GM19463 (cell line): Measurements from ENCODE around the gene LRRC14B.

Experiments
- ATAC-seq: cut with Tn5 transposase; IDR thresholded peaks from one replicate; pipeline ENCODE4 v1.9.1; 2021; ENCODE audit warnings: mild to moderate bottlenecking, moderate library complexity; ENCODE audit not compliant: unreplicated experiment

Gene LRRC14B

DNA sequence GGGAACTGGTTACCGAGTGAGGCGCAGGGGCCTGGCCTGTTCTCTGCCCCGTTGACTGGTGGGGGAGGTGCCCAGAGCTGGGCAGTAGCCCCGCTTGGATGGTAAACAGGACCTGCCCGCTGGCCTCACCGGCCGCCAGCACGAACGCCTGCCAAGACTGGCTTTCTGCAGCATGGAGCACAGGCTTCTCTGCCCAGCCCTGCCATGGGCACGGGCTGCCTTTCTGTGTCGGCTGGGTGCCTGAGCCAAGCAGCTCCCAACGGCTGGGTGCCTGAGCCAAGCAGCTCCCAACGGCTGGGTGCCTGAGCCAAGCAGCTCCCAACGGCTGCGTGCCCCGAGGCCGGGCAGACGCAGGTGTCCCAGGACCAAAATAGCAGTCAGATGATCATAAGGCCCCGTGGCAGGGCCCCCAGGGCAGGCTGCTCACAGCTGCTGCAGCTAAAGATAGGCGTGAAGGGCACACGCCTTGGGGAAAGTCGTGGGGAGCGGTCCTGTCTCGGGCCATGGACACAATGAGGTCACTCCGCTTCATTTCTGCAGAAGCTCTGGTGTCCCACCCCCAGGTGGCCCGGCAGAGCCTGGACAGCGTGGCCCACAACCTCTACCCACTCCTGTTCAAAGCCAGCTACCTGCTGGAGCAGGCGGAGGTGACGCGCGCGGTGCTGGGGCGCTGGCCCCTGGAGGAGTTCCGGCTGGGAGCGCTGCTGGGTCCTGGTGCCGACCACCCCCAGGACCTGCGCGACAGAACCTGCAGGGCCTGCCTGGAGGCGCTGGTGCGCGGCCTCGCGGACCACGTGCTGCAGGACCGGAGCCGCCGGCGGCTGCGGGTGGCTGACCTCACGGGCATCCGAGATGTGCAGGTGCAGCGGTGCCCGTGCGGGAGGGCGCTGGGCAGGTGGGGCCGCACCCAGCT lies at the start of gene LRRC14B:
Gene LRRC14B (plus strand): TSS at position 460 of the 913 bp plus-strand sequence. CDS start 44 bp downstream, at position 504.
- ATAC-seq = peak; percentile 39

DNA sequence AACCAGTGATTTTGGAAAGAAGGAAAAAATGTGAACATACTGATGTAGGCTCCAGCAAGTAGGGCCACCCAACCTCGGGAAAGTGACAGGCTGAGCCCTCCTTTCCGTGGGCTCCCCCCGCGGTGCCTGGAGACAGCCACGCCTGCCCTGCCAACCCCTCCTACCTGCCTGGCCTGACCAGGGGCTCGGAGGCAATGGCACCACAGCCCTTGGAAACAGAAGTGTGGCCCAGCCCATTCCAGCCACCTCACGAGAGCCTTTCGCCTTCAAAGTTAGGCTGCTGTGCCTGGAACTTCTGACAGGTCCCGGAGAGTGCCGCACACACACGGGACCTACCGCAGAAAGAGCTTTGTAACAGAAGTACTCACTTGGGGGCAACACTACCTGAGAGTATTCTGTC lies 49.5 kb upstream of the LRRC14B start:
- ATAC-seq = no peak

DNA sequence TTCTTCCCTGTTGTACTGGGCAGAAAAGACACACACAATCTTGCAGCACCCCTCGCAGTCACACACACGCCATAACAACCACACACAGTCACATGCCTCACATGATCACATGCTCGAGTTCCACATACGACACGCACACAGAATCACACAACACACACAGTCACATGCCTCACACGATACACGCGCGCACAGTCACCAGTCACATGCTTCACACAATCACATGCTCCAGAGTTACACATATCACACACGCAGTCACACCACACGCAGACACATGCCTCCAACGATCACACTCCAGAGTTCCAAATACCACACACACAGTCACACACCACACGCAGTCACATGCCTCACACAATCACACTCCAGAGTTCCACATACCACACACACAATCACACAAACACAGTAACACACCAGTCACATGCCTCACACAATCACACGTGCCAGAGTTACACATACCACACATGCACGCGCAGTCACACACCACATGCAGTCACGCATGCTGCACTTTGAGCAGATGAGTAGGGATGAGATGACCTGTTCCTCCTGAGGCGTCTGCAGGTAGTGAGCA lies 49.0 kb upstream of the LRRC14B start:
- ATAC-seq = no peak

- ATAC-seq = no peak
Measured at GRCh38 chr5:143041-143440, 48.3 kb upstream of the LRRC14B start.

DNA sequence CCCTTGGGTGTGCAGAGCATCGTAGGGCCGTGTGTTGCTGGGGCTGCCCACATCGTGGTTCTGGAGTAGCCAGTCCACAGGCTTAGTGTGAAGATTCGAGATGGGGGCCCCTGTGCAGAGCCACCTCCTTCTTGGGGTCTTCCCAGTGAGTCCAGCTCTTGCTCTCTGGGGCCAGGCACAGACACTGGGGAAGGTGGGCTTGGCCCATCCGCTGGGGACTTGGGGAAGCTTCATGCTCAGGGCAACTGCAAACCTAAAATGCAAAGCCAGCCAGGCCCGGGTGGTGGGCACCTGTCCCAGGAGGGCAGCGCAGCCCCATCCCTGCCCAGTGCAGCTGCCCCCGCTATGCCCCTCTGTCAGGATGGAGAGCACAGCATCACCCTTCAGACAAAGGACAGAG lies 46.4 kb upstream of the LRRC14B start:
- no peak for ATAC-seq

- no peak for ATAC-seq
Measured at GRCh38 chr5:145585-146323, 45.5 kb upstream of the LRRC14B start.

GRCh38 chr5:147751-148150 lies 43.5 kb upstream of the LRRC14B start:
- no peak for ATAC-seq

DNA sequence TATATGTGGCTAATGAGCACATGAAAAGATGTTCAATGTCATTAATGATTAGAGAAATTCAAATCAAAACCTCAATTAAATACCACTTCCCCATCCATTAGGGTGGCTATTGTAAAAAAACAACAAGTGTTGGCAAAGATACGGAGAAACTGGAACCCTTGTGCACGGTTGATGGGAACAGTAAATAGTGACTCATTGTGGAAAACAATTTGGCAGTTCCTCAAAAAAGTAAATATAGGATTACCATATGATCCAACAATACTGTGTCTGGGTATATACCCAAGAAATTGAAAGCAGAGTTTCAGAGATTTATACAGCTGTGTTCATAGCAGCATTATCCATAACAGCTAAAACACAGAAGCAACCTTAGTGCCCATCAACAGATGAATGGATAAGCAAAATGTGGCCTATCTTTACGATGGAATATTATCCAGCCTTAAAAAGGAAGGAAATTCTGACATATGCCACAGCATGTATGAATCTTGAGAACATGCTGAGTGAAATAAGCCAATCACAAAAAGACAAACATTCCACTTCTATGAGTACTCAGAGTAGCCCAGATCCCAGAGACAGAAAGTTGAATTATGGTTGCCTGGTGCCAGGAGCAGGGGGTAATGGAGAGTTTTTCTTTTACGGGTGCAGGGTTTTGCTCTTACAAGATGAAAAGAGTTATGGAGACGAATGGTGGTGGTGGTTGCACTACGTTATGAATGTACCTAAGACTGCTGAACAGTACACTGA lies 41.4 kb upstream of the LRRC14B start:
- ATAC-seq = no peak

DNA sequence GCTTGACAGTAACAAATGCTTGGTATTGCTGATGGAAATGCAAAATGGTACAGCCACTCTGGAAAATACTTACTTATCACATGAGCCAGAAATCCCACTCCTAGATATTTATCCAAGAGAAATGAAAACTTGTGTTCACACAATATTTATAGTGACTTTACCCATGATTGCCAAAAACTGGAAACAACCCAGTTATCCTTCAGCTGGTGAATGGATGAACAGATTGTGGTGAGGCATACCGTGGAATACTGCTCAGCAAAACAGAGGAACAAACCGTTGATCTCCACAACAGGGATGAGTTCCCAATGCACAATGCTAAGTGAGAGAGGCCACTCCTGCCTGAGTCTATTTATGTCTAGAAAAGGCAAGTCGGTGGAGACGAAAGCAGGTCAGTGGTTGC lies 40.5 kb upstream of the LRRC14B start:
- no peak for ATAC-seq

GRCh38 chr5:152077-152476 lies 39.2 kb upstream of the LRRC14B start:
- ATAC-seq = no peak

DNA sequence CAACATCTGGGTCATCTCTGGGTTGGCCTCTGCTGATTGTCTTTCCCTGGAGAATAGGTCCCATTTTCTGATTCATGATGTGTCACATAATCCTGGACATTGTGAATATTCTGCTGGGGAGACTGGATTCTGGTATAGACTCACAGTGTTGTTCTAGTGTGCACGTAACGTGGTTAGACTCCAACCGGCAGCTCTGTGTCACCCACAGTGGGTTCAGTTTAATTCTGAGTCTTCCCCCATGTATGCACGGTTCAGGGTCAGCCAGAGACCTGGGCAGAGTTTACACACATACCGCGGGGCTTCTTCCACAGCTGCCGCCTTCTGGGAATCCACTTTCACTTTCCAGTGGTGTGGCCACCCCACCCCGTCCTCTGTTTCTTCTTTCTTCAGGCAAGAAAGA lies 38.0 kb upstream of the LRRC14B start:
- ATAC-seq = no peak

GRCh38 chr5:154236-154635 lies 37.1 kb upstream of the LRRC14B start:
- ATAC-seq = no peak

DNA sequence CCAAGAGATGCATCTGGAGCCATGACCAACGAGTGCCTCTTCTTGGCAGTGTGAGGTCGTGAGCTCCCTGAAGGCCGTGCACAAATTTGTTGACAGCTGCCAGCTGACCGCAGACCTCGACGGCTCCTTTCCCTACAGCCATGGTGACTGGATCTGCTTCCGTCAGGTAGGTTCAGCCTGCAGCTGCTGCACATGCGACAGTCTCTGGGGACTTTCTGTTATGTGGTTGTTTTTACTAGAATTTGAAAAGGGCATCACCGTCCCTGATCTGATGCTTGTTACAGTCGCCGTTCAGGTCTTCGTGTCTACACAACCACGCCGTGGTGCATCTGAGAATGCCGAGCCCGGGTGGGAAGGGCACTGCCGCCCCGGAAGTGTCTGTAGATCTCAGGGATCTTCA lies 36.5 kb upstream of the LRRC14B start:
- no peak for ATAC-seq

DNA sequence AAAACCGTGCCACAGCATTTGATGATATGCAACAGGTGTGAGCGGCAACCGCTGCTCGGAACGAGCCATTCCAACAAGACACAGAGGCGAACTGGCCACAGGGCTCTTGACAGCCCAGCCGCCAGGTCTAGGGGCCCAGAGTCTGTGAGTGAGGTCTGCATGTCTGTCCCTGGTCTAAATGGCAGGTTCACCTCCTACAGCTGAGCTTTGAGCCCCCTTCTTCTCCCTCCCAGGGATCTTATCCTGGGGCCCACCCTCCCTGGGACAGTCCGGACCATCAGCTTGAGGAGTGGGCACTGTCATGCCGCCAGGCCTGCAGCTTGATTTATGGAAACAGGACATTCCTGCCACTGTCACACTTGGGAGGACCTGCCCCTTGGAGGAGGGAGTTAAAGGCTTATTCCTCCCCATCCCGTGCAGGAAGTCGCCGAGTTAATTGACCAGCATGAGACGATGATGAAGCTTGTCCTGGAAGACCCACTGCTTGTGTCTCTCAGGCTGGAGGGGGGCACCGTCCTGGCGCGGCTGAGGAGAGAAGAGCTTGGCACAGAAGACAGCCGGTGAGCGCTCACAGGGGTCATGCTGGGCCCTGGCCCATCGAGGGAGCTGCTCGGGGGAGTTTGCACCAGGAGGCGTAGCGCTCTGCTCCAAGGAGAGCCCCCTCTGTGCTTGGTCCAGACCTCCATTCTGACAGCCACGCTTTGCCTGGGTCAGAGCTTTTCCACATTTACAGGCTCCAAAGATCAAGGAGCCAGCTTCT lies 35.5 kb upstream of the LRRC14B start:
- no peak for ATAC-seq

GRCh38 chr5:156411-157072 lies 34.8 kb upstream of the LRRC14B start:
- ATAC-seq = no peak

- no peak for ATAC-seq
Measured at GRCh38 chr5:157126-157715, 34.1 kb upstream of the LRRC14B start.

- ATAC-seq = no peak
Measured at GRCh38 chr5:157801-158200, 33.5 kb upstream of the LRRC14B start.

- no peak for ATAC-seq
Measured at GRCh38 chr5:158807-159447, 32.4 kb upstream of the LRRC14B start.
